ENCODE measurements around the gene CAMTA1. TPM values are rescaled to one million over a fixed set of nuclear protein-coding genes. Genes with fewer than 3 reads are reported as not detected.

The CAMTA1 gene
- total RNA-seq, 1 donor from 2014 or later, result 166 TPM

DNA sequence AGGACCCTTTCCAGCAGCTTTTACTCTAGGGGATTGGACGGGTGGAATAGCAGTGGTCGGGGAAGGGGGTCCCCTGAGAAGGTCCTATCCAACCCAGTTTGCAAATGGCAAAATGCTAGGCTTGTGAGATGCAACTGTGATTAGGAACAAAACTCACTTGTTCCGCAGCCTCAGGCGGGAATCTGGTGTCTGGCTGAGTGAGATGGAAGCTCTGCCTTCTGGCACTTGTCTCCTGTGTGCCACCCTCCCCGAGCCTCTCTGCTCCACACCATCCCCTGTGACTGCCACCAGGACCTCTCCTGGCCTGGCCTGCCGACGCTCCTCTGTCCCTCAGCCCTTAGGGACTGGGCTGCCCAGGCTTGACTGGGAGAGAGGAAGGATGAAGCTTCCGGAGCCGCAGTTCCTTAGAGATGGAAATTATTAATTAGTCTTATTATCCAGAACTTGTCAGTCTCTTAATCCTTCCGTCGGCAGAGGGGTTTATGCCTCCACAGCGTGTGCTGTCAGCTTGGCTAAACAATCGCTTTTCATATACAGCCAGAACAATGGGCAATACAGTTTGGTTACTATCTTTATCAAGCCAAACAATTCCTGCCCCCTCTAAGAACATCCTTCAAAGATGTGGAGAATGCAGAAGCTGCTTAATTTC lies 693.0 kb downstream of the CAMTA1 start:
- DNase-seq, result no peak
- no peak for ATAC-seq
- intact Hi-C loops (cut with micrococcal nuclease), result no loop called here

GRCh38 chr1:7478809-7479499 lies 693.7 kb downstream of the CAMTA1 start:
- ATAC-seq, result peak; percentile 85

DNA sequence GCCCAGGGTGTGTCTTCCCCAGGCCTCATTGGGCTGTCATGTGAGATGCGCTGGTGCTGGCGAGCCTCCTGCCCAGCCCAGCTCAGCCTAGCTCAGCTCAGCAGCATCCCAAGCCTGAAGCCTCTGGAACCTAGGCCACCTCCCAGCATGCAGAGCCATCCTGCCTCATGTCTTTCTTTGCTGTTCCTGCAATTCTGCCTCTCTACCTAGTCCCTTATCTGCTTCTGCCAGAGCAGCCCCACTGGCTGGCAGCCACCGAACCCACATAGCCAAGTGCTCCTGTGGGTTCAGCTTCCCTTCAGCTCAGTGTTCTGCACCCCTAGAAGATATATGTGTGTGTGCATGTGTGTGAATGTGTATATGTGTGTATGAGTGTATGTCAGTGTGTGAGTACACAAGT lies 694.3 kb downstream of the CAMTA1 start:
- intact Hi-C loops (cut with micrococcal nuclease), result no loop called here
- DNase-seq, result no peak
- ATAC-seq, result no peak

More at GRCh38 chr1:7478809-7479499, 693.7 kb downstream of the CAMTA1 start:
- peak; percentile 89 for DNase-seq
- intact Hi-C loops (cut with micrococcal nuclease), result no loop called here

GRCh38 chr1:7481194-7481593 lies 695.9 kb downstream of the CAMTA1 start:
- no peak for DNase-seq
- intact Hi-C loops (cut with micrococcal nuclease), result no loop called here
- ATAC-seq, result no peak

DNA sequence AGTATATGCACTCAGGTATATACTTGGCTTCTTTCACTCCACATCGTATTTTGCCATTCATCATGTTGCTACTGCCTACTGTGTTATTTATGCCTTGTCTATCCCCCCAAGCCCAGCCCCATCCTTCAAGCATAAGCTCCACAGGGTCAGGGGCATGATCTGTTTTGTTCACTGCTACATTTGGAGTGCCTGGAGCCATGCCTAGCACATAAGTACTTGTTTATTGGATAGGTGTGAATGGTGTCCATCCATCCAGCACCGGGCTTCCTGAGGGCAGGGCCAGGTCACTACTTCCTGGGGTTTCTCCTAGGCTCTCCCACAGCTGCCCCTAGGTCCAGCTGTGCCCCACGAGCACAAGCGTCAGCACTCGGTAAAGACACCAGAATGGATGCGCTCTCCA lies 696.8 kb downstream of the CAMTA1 start:
- ATAC-seq (peak; percentile 53), DNase-seq (peak; percentile 22)
- intact Hi-C loops (cut with micrococcal nuclease), result no loop called here

DNA sequence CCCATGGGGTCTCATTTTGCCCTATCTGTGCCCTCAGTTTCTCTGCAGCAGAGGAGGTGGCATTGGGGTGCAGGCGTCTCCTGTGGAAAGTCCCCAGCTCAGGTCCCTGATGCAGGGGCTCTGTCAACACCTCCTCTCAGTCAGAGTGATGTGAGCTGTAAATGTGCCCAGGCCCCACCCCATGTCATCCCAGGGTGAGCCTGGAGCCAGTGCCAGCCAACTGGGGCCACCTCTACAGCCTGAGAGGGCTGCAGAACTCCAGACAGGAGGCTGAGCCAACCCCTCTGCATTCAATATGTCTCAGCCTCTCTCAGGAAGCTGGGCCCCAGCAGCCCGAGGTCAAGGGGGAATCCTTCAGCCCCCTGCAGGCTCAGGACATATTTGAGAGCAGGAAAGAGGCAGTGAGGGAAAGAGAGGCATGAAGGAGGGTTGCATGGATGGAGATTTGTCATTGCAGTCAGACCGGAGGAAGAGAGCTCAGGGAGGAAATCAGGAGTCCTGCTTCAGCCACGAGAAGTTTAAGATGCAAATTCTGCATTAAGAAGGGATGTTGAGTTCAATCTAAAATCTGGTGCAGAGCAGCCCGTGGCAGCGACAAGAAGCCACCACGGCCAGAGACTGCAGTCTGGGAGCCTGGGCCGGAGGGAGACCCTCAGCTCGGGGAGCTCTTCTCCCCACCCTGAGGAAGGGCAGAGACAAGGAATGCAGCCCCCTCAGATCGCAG lies 697.7 kb downstream of the CAMTA1 start:
- ATAC-seq (peak; percentile 84), DNase-seq (peak; percentile 67)
- intact Hi-C loops (cut with micrococcal nuclease), result no loop called here

DNA sequence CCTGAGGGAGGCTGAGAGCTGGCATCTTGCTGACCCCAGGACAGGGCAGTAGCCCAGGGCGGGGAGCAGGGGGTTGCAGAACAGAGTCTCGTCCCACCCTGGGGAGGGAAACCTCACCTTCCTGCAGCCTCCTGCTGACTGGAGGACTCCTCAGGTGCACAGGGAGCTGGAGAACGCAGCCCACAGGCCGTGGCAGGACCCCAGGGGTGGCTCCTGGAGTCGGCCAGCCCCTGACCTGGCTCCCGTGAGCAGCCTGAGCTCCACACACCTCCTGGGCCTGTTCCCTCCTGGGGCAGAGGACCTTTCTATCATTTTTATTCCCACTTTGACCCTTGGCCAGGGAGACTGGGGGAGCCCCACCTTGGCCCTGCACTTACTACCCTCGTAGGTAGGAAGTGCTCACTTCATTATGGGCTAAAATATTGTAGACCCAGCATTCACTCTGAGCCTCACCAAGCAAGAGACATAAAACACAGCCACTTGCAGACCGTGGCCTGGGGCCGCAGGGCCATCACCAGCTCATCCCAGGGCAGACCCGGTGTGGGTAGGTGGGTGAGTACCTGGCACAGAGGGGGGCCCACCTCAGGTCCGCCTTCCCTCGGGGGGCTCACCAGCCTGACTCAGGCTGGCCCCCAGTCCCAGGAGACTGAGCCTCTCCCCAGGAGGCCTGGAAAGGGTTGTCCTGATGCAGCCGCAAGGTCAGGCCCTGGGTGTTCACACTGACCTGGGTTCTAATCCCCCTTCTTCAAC lies 698.6 kb downstream of the CAMTA1 start:
- intact Hi-C loops (cut with micrococcal nuclease), result no loop called here
- ATAC-seq (no peak), DNase-seq (no peak)

DNA sequence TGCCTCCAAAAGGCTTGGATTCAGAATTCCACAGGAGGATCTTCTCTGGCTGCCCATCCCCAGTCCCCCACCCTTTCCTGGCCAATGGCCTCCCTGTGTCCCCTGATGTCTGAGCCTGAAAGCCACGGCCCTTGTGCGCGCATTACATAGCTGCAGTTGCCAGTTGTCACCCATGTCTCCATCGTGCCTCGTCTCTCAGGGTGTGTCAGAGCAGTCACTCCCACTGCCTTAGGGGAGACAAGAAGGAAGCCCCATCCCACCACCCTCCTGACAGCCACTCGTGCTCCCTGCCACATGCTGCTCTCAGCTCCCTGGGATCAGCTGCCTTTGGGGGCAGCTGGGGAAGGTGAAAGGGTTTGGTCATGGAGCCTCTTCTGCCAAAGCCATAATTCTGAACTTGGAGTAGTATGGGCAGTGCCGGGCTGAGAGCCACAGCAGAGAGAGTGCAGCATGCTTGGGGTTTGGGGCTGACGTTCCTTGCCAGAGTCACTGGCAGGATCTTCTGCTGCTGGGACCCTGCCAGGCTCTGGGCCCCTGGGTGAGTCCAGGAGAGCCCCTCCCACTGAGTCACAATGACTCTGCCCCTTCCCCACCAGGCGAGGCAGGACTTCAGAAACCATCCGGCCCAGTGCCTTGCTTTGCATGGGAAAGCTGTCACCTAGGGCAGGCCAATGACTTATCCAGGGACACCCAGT lies 700.0 kb downstream of the CAMTA1 start:
- DNase-seq, result no peak
- no peak for ATAC-seq
- intact Hi-C loops (cut with micrococcal nuclease), result no loop called here

DNA sequence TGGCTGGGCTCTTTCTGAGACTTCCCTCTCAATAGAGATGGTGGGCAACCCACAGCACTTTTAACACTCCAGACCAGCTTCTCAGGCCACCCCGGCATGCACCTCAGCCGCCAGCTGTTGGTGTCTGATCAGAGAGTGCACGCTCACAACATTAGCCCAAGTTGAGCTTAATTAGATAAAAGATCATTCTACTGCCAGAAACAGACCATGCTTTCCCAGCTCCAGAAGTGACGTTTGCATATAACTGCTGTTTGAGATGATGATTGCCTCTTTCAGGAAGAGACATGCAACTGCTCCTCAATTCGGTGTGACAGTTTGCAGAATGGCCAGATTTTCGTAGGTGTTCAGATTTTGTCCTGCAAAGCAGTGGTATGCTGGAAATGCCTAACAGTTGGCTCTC lies 700.6 kb downstream of the CAMTA1 start:
- intact Hi-C loops (cut with micrococcal nuclease), result no loop called here
- ATAC-seq (no peak), DNase-seq (no peak)

- intact Hi-C loops (cut with micrococcal nuclease), result no loop called here
- ATAC-seq (no peak), DNase-seq (peak; percentile 5)
Observed at GRCh38 chr1:7487766-7488474, 702.7 kb downstream of the CAMTA1 start.

DNA sequence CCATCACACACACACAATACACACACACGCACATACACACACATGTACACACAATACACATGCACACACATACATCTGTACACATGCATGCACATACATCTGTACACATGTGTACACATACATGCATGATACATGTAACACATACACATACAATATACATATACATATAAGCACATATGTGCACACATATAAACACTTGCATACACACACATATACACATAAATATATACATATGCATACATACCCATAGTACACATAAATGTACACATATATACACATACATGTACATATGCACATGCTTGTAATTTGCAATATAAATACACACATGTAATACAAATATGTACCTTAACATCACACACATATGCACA lies 703.2 kb downstream of the CAMTA1 start:
- no peak for ATAC-seq
- no peak for DNase-seq
- intact Hi-C loops (cut with micrococcal nuclease), result no loop called here

- intact Hi-C loops (cut with micrococcal nuclease), result no loop called here
- peak; percentile 15 for DNase-seq
Observed at GRCh38 chr1:7489586-7489985, 704.3 kb downstream of the CAMTA1 start.

DNA sequence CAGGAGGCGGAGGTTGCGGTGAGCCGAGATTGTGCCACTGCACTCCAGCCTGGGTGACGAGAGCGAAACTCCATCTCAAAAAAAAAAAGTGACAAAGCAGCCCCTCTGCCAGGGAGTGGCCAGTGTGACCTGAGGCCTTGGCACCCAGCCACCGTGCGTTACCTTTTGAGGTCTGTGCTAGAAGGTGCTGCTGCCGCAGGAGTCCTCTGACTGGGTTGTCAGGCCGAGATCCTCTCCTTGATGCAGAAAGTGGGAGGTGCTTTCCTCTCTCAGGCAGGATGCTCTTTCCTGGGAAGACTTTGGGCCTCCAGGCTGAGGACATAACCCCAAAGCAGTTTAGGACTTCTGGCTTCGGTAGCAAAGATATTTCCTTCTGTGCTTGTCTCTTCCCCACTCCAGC lies 705.3 kb downstream of the CAMTA1 start:
- DNase-seq, result no peak
- intact Hi-C loops (cut with micrococcal nuclease), result no loop called here
- ATAC-seq, result no peak

More at GRCh38 chr1:7489586-7489985, 704.3 kb downstream of the CAMTA1 start:
- no peak for ATAC-seq

GRCh38 chr1:7491109-7491817 lies 706.0 kb downstream of the CAMTA1 start:
- DNase-seq, result no peak
- intact Hi-C loops (cut with micrococcal nuclease), result no loop called here
- ATAC-seq, result no peak

DNA sequence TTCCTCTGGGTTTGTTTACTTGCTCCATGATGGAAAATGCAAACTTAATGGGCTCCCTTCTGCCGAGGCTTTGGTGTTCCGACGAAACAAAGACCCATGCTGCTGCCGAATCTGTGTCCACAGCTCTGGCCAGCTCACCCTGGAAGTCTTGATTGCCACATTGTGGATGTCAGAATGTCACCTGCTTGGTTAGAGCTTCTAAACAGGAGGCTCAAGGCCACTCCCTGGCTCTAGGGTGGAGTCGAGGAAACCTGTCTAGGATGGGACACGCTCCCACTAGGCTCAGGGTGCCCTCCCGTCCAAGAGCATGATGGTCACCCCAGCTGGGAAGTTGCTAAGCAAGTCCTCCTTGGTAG lies 706.5 kb downstream of the CAMTA1 start:
- ATAC-seq, result peak; percentile 17
- DNase-seq, result no peak
- intact Hi-C loops (cut with micrococcal nuclease), result no loop called here

DNA sequence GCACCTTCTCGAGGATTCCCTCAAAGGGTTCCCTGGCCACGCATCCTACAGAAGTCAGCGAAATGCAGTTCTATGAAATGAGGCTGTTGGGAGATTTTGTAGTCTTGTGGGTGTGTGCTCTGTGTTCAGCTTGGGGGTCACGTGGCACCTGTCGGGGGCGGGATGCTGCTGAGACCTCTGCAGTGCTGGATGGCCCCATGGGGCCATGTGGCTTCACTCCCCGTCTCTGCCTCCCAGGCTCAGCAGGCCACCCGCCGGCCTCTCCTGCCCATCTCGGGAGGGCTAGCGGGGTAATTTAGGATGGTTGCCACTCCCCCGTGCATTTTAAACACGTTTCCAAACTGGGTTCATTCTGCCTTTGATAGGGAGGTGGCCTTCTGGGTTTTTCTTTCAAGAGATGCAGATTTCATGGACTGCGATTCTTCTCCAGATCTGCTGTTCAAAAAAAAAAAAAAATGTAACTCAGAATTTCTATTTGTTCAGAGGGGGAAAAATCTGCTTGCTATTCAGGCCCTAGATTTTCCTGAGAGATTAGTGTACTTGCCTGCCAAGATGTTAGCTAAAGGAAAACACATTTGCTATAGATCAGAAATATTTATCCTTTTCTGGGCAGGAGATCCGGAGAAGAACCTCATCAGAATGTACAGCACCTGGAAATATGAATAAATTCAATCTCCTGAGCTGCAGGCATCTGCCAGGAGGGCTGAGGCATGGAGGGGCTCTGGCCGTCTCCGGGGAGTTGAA lies 708.6 kb downstream of the CAMTA1 start:
- DNase-seq (no peak), ATAC-seq (no peak)
- intact Hi-C loops (cut with micrococcal nuclease), result no loop called here

DNA sequence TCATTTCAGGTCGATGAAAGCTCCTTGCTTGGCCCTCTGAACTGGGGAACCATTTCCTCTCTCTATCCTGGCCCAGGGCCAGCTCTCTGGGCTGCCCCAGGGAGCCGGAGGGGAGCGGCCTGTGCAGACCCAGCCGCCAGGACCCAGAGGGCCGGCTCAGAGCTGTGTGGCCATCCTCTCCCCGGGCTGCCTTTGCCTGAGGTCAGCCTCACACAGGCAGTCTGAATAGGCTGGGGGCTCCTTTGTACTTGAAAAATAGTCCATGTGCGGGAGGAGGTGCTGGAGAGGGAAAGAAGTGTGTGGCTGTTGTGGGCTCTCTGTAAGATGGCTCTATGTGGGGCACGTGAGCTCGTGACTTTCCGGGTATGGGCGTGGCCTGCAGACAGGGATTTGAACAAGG lies 710.7 kb downstream of the CAMTA1 start:
- ATAC-seq (no peak), DNase-seq (no peak)
- intact Hi-C loops (cut with micrococcal nuclease), result no loop called here
